Endothelial cell of umbilical vein (primary cell): ENCODE measurements around the gene KIF3A.

Experiments
- CTCF ChIP-seq, 2 donors: IDR thresholded peaks; 1 replicate in 1 of 2; 2 replicates in 1 of 2; pipeline ENCODE4 v1.5.1; 2011; ENCODE audit warnings: low read length in 2 of 2, mild to moderate bottlenecking in 2 of 2, moderate library complexity in 2 of 2, control low read depth in 1 of 2, inconsistent platforms in 1 of 2, low read depth in 1 of 2; ENCODE audit not compliant: insufficient read depth in 1 of 2; ENCODE audit errors: extremely low read depth in 1 of 2
- EZH2 ChIP-seq: IDR thresholded peaks from 2 replicates; pipeline ENCODE4 v1.6.1; 2012; ENCODE audit warnings: borderline replicate concordance, low read depth, mild to moderate bottlenecking, moderate library complexity, low read length, inconsistent platforms; ENCODE audit not compliant: severe bottlenecking
- FOS ChIP-seq: IDR thresholded peaks from 2 replicates; pipeline ENCODE4 v1.6.1; 2011; ENCODE audit warnings: mild to moderate bottlenecking, low read length, moderate library complexity, borderline replicate concordance; ENCODE audit not compliant: insufficient read depth
- GATA2 ChIP-seq: IDR thresholded peaks from 2 replicates; pipeline ENCODE4 v1.7.0; 2011; ENCODE audit warnings: low read depth, mild to moderate bottlenecking, moderate library complexity, mixed read lengths, low read length; ENCODE audit not compliant: insufficient read length, insufficient read depth
- JUN ChIP-seq: IDR thresholded peaks from 2 replicates; pipeline ENCODE4 v1.6.1; 2011; ENCODE audit warnings: borderline replicate concordance, low read depth; ENCODE audit not compliant: insufficient read length, insufficient read depth
- MAX ChIP-seq: IDR thresholded peaks from 2 replicates; pipeline ENCODE4 v1.6.1; 2011; ENCODE audit not compliant: insufficient read depth, insufficient read length
- MYC ChIP-seq: IDR thresholded peaks from one replicate; pipeline ENCODE4 v1.6.1; 2011; ENCODE audit warnings: mild to moderate bottlenecking, low read depth, low read length
- POLR2A ChIP-seq: IDR thresholded peaks from 2 replicates; pipeline ENCODE4 v1.6.1; 2012; ENCODE audit warnings: low read depth, mild to moderate bottlenecking, control low read depth, low read length
- POLR2AphosphoS5 ChIP-seq: IDR thresholded peaks from 2 replicates; pipeline ENCODE4 v1.6.1; 2012; ENCODE audit warnings: low read depth, mild to moderate bottlenecking, control low read depth, low read length, moderate library complexity; ENCODE audit not compliant: insufficient read depth

DNA sequence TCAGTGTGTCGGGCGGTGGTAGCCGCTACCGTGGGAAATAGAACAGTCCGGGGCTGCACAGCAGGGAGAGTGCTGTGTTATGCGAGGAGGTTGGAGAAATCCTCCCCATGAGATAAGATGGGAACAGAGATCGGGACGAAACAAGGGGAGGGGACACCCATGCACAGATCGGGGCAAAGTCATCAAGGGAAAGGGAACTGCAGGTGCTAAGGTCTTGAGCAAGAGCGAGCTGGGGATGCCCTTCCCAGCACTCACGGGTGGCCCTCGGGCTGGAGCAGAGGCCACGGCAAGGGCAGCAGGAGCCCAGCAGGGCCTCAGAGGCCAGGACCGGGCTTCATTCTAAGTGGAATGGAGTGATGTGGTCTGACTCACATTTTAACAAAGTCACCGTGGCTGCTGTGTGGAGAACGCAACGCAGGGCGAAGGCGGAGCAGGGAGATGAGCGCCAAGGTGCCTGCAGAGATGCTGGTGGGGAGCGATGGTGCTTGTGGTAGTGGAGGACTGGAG lies 71.7 kb downstream of the KIF3A start:
- TF ChIP-seq MYC (no peak), CTCF (IDR thresholded peaks at IDR 0.05; ENCODE audit: extremely low read depth in 1 of 2, insufficient read depth in 1 of 2, low read depth in 1 of 2, low read length in 2 of 2) (no peak), FOS (no peak), EZH2 (no peak), POLR2AphosphoS5 (no peak), POLR2A (no peak), GATA2 (no peak), JUN (no peak), MAX (no peak)
